H54 (cell line): ENCODE data around the gene GPC4.

Experiments used
- DNase-seq: peaks from one replicate; pipeline ENCODE4 v3.0.0; 2011; ENCODE audit warnings: low spot score, mixed read lengths; ENCODE audit not compliant: insufficient read length
- FAIRE-seq: peaks from 3 replicates; lab custom pipeline; 2011; peaks lifted over from hg19 to GRCh38; lab: Jason Lieb, UNC
- POLR2A ChIP-seq: IDR thresholded peaks from 2 replicates; pipeline ENCODE4 v1.6.1; 2011; ENCODE audit warnings: low read depth, mild to moderate bottlenecking, low read length

Gene GPC4

GRCh38 chrX:133369065-133369464 lies 46.2 kb downstream of the GPC4 start:
- FAIRE-seq: no peak
- no peak for TF ChIP-seq POLR2A
- DNase-seq: no peak

- no peak for TF ChIP-seq POLR2A
- FAIRE-seq (no peak), DNase-seq (no peak)
Observed at GRCh38 chrX:133366735-133367134, 48.6 kb downstream of the GPC4 start.

GRCh38 chrX:133365871-133366611 lies 49.2 kb downstream of the GPC4 start:
- no peak for TF ChIP-seq POLR2A
- FAIRE-seq: no peak
- DNase-seq: no peak

- no peak for TF ChIP-seq POLR2A
- no peak for FAIRE-seq
Observed at GRCh38 chrX:133364865-133365264, 50.4 kb downstream of the GPC4 start.

GRCh38 chrX:133364196-133364595 lies 51.1 kb downstream of the GPC4 start:
- FAIRE-seq (no peak), DNase-seq (no peak)
- no peak for TF ChIP-seq POLR2A

More at GRCh38 chrX:133364865-133365264, 50.4 kb downstream of the GPC4 start:
- DNase-seq: no peak

- TF ChIP-seq POLR2A: no peak
- DNase-seq: no peak
- no peak for FAIRE-seq
Observed at GRCh38 chrX:133362538-133362937, 52.8 kb downstream of the GPC4 start.

GRCh38 chrX:133359466-133359865 lies 55.8 kb downstream of the GPC4 start:
- DNase-seq: no peak
- no peak for FAIRE-seq
- TF ChIP-seq POLR2A: no peak

GRCh38 chrX:133353233-133353632 lies 62.1 kb downstream of the GPC4 start:
- TF ChIP-seq POLR2A: no peak
- FAIRE-seq: no peak
- DNase-seq: no peak

- no peak for TF ChIP-seq POLR2A
- DNase-seq (no peak), FAIRE-seq (no peak)
Observed at GRCh38 chrX:133350751-133351150, 64.5 kb downstream of the GPC4 start.

- DNase-seq (no peak), FAIRE-seq (no peak)
- TF ChIP-seq POLR2A: no peak
Observed at GRCh38 chrX:133346026-133346425, 69.3 kb downstream of the GPC4 start.

- DNase-seq: no peak
- TF ChIP-seq POLR2A: no peak
- FAIRE-seq: no peak
Observed at GRCh38 chrX:133339566-133339965, 75.7 kb downstream of the GPC4 start.

- no peak for TF ChIP-seq POLR2A
- DNase-seq: no peak
- FAIRE-seq: no peak
Observed at GRCh38 chrX:133337250-133337649, 78.0 kb downstream of the GPC4 start.

- FAIRE-seq: no peak
- no peak for DNase-seq
- TF ChIP-seq POLR2A: no peak
Observed at GRCh38 chrX:133335027-133335426, 80.3 kb downstream of the GPC4 start.

GRCh38 chrX:133333154-133333750 lies 82.0 kb downstream of the GPC4 start:
- DNase-seq (no peak), FAIRE-seq (no peak)
- no peak for TF ChIP-seq POLR2A

- DNase-seq: no peak
- no peak for TF ChIP-seq POLR2A
- no peak for FAIRE-seq
Observed at GRCh38 chrX:133332737-133333136, 82.6 kb downstream of the GPC4 start.
